Small intestine (tissue), 7 donors: ENCODE data around the gene SLC35F1. TPM values are rescaled to one million over a fixed set of nuclear protein-coding genes. Genes with fewer than 3 reads are reported as not detected.

Experiments
- DNase-seq, 2 donors: peaks; one replicate each; pipeline versions ENCODE4 v3.0.0 to v3.0.0-alpha.2; 2013
- FAIRE-seq: peaks from 2 replicates; lab custom pipeline; 2012; peaks lifted over from hg19 to GRCh38; lab: Jason Lieb, UNC
- H3K27ac ChIP-seq, 3 donors: one replicate each; pipeline ENCODE4 v1.5.1; 2013; ENCODE audit warnings: low read length in 2 of 3, mild to moderate bottlenecking in 2 of 3, control low read depth in 1 of 3, inconsistent platforms in 1 of 3, low read depth in 1 of 3, moderate library complexity in 1 of 3
- H3K27me3 ChIP-seq, 3 donors: one replicate each; pipeline ENCODE4 v1.6.1; 2013; ENCODE audit warnings: low read length in 3 of 3, inconsistent platforms in 1 of 3; ENCODE audit not compliant: control insufficient read depth in 3 of 3, insufficient read depth in 3 of 3
- H3K36me3 ChIP-seq, 3 donors: one replicate each; pipeline ENCODE4 v1.6.1; 2013; ENCODE audit warnings: low read length in 3 of 3, inconsistent platforms in 1 of 3, low read depth in 1 of 3, mild to moderate bottlenecking in 1 of 3, moderate library complexity in 1 of 3; ENCODE audit not compliant: control insufficient read depth in 3 of 3, insufficient read depth in 2 of 3
- H3K4me1 ChIP-seq, 3 donors: one replicate each; pipeline ENCODE4 v1.6.1; 2013; ENCODE audit warnings: low read length in 2 of 3, inconsistent platforms in 1 of 3, low read depth in 1 of 3, mild to moderate bottlenecking in 1 of 3, moderate library complexity in 1 of 3; ENCODE audit not compliant: control insufficient read depth in 3 of 3, insufficient read depth in 2 of 3
- H3K4me3 ChIP-seq, 3 donors: one replicate each; pipeline ENCODE4 v1.5.1; 2013; ENCODE audit warnings: low read length in 3 of 3, control low read depth in 1 of 3, inconsistent platforms in 1 of 3, low read depth in 1 of 3, mild to moderate bottlenecking in 1 of 3, moderate library complexity in 1 of 3
- H3K9me3 ChIP-seq, 2 donors: one replicate each; pipeline ENCODE4 v1.6.1; 2013; ENCODE audit warnings: low read depth in 1 of 2, low read length in 1 of 2; ENCODE audit not compliant: control insufficient read depth in 2 of 2, insufficient read depth in 1 of 2
- WGBS, 3 donors: extraction: QIAGEN DNeasy Blood & Tissue Kit; methylation state at CpG; one replicate each; pipeline ENCODE4 v1.1.7; 2013; 5-methylcytosine and 5-hydroxymethylcytosine counted together
- polyA plus RNA-seq, 4 donors: library from polyadenylated mRNA; stranded (reverse) in 3 of 4; unstranded in 1 of 4; fragments of 200-250 nt in 3 of 4; fragments of 120-200 nt in 1 of 4; gene quantifications; one replicate each; pipeline versions ENCODE4 v1.2.1 to v1.2.3, GENCODE V29; 2013
- donor health status: healthy with polysubstance abuse.
- donor health status: control.
- donor health status: control.
- donor health status: Bipolar disorder and iron deficiency.
- donor health status: healthy.

Gene SLC35F1
- polyA plus RNA-seq, 4 donors: 0.27 to 1.0 (median 0.85) TPM; not detected in 1

- 4 to 10% (median 5%) methylated on average over 2 of the region's 2 CpGs for WGBS, 3 donors
- FAIRE-seq: no peak
- no peaks in the 10 kb centered on the region for H3K4me1 ChIP-seq
- H3K4me3 ChIP-seq: no peak overlapping the region
- peak; percentile 38 to 39 for DNase-seq
- no peak overlapping the region for H3K27ac ChIP-seq
- peaks cover 0 to 7% of the 10 kb centered on the region in 2 donors for H3K9me3 ChIP-seq
- no peaks in the 10 kb centered on the region for H3K27me3 ChIP-seq
- no peaks in the 10 kb centered on the region for H3K36me3 ChIP-seq
Observed at GRCh38 chr6:117976030-117976651, 69.1 kb downstream of the SLC35F1 start.

DNA sequence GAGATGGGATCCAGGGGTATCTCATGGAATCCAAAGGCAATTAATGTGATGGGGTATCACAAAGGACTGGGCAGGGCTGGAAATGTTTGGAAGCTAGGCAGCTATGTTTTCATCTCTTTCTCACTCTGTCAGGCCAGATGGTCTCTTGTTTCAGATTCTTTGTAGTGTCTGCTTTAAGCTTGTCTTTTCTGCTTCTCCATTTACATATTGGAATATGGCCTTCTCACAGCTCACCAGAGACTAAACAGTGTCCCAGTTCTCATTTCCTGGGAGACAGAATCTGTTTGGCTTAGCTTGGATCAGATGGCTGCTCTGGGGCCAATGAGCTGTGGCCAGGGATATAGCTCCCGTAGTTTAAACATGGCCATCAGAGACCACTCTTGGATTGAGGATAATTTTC, 78.9 kb downstream of the SLC35F1 start:
- no peaks in the 10 kb centered on the region for H3K4me1 ChIP-seq
- 77 to 88% (median 82%) methylated on average over 1 of the region's 1 CpG for WGBS, 3 donors
- H3K9me3 ChIP-seq: no peaks in the 10 kb centered on the region
- H3K4me3 ChIP-seq: no peak overlapping the region
- FAIRE-seq: no peak
- H3K27ac ChIP-seq: no peak overlapping the region
- H3K27me3 ChIP-seq: peaks cover 0 to 2% (median 0%) of the 10 kb centered on the region in 3 donors
- no peaks in the 10 kb centered on the region for H3K36me3 ChIP-seq
- no peak for DNase-seq

DNA sequence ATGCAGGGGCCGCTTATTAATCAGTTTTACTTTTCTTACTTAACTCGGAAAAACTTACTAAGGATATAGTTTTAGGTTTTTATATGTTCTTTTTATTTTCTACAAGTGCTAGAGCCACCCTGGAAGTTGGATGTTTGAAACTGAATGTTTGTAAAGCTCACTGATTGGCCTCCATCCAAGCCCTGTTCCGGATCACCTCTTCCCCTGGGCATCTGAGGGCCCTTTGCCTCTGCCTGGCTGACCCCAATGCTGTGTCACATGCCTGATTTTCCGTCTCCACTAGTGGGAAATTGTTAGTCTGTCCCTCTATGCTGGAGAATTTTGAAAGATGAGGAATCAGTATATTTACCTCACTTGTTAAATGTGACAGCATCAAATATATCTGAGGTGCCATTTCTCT, 79.3 kb downstream of the SLC35F1 start:
- H3K27me3 ChIP-seq: peaks cover 0 to 2% (median 0%) of the 10 kb centered on the region in 3 donors
- no peaks in the 10 kb centered on the region for H3K4me1 ChIP-seq
- DNase-seq (no peak), FAIRE-seq (no peak)
- H3K27ac ChIP-seq: no peak overlapping the region
- no peaks in the 10 kb centered on the region for H3K9me3 ChIP-seq
- no peak overlapping the region for H3K4me3 ChIP-seq
- 69 to 74% (median 71%) methylated on average over 4 of the region's 4 CpGs for WGBS, 3 donors
- no peaks in the 10 kb centered on the region for H3K36me3 ChIP-seq

GRCh38 chr6:117989086-117989485, 82.0 kb downstream of the SLC35F1 start:
- Histone ChIP-seq H3K4me1 (no peaks in the 10 kb centered on the region), H3K36me3 (no peaks in the 10 kb centered on the region), H3K9me3 (no peaks in the 10 kb centered on the region), H3K27me3 (peaks cover 0 to 2% (median 0%) of the 10 kb centered on the region in 3 donors), H3K27ac (no peak overlapping the region), H3K4me3 (no peak overlapping the region)
- FAIRE-seq: no peak
- DNase-seq: no peak
- 63 to 71% (median 63%) methylated on average over 3 of the region's 3 CpGs for WGBS, 3 donors

GRCh38 chr6:117990151-117990550, 83.1 kb downstream of the SLC35F1 start:
- Histone ChIP-seq H3K36me3 (no peaks in the 10 kb centered on the region), H3K27me3 (no peaks in the 10 kb centered on the region), H3K4me3 (no peak overlapping the region), H3K4me1 (no peaks in the 10 kb centered on the region), H3K27ac (no peak overlapping the region), H3K9me3 (no peaks in the 10 kb centered on the region)
- DNase-seq (no peak), FAIRE-seq (no peak)
- 65 to 85% (median 77%) methylated on average over 1 of the region's 1 CpG for WGBS, 3 donors

DNA sequence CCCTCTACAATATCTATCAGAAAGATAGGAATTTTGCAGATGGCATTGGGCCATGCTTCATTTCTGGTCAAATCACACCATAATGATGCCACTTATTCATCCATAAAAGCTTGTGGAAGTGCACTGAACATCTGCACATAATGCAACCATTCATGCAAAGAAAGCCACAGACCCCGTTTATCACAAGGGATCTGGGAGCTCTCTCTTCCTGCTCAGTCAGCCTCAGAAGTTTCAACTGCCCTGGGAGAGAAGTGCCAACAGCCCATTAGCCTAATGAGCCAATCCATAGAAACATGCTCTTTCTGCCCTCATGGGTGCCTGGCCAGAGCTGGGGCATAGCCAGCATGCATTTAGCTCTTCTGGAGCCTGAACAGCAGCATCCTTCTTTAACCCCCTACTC, 85.8 kb downstream of the SLC35F1 start:
- Histone ChIP-seq H3K4me1 (no peaks in the 10 kb centered on the region), H3K9me3 (no peaks in the 10 kb centered on the region), H3K27me3 (no peaks in the 10 kb centered on the region), H3K27ac (no peak overlapping the region), H3K36me3 (no peaks in the 10 kb centered on the region), H3K4me3 (no peak overlapping the region)
- no peak for FAIRE-seq
- DNase-seq: no peak
- 63 to 76% (median 70%) methylated on average over 1 of the region's 1 CpG for WGBS, 3 donors

- FAIRE-seq (no peak), DNase-seq (no peak)
- Histone ChIP-seq H3K4me1 (no peaks in the 10 kb centered on the region), H3K36me3 (no peaks in the 10 kb centered on the region), H3K4me3 (no peak overlapping the region), H3K27ac (no peak overlapping the region), H3K9me3 (peaks cover 1 to 3% of the 10 kb centered on the region in 2 donors), H3K27me3 (no peaks in the 10 kb centered on the region)
- 37 to 47% (median 39%) methylated on average over 5 of the region's 5 CpGs for WGBS, 3 donors
Observed at GRCh38 chr6:118012944-118013343, 105.9 kb downstream of the SLC35F1 start.

DNA sequence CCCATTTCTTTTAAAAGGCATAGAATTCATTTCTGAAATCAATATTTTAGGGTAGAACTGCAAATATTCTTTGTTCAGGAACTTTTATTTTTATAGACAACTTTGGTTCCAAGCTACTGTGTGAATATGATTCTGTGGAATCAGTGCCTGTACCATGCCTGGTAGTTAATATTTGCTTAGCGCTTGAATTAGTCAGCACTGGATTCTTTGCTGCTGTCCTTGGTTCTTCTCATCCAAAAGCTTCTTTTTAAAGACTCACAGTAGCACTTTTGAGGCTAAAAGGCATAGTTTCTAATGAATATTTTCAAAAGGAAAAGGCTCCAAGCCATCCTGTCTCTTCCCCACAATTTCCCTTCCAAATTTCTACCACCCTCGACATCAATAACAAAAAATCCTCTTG, 109.5 kb downstream of the SLC35F1 start:
- Histone ChIP-seq H3K27me3 (no peaks in the 10 kb centered on the region), H3K4me1 (no peaks in the 10 kb centered on the region), H3K27ac (no peak overlapping the region), H3K4me3 (no peak overlapping the region), H3K9me3 (peaks cover 0 to 1% of the 10 kb centered on the region in 2 donors), H3K36me3 (no peaks in the 10 kb centered on the region)
- DNase-seq (no peak), FAIRE-seq (no peak)
- WGBS, 3 donors: 81 to 91% (median 90%) methylated on average over 2 of the region's 2 CpGs
